ENCODE data around the gene TPRN. TPM values are rescaled to one million over a fixed set of nuclear protein-coding genes. Genes with fewer than 3 reads are reported as not detected.

TPRN gene
- total RNA-seq, 1 donor, result 6.9 TPM

GRCh38 chr9:137221506-137222111 lies 21.1 kb upstream of the TPRN start:
- H3K4me3 ChIP-seq (ENCODE audit: low read depth, low read length), result peak overlapping the region; percentile 41
- no peak for DNase-seq (ENCODE audit: low read depth)
- no peak for TF ChIP-seq CTCF (IDR thresholded peaks at IDR 0.05; ENCODE audit: insufficient read depth, low read depth, low read length)

- TF ChIP-seq CTCF (IDR thresholded peaks at IDR 0.05; ENCODE audit: insufficient read depth, low read depth, low read length), result no peak
- no peak for DNase-seq (ENCODE audit: low read depth)
Measured at GRCh38 chr9:137221095-137221505, 20.6 kb upstream of the TPRN start.

GRCh38 chr9:137220317-137221094 lies 20.0 kb upstream of the TPRN start:
- H3K4me3 ChIP-seq (ENCODE audit: low read depth, low read length), result no peak overlapping the region
- no peak for TF ChIP-seq CTCF (IDR thresholded peaks at IDR 0.05; ENCODE audit: insufficient read depth, low read depth, low read length)
- DNase-seq (ENCODE audit: low read depth), result no peak

More at GRCh38 chr9:137221095-137221505, 20.6 kb upstream of the TPRN start:
- H3K4me3 ChIP-seq (ENCODE audit: low read depth, low read length), result no peak overlapping the region

GRCh38 chr9:137219757-137220316 lies 19.3 kb upstream of the TPRN start:
- TF ChIP-seq CTCF (IDR thresholded peaks at IDR 0.05; ENCODE audit: insufficient read depth, low read depth, low read length), result no peak
- DNase-seq (ENCODE audit: low read depth), result no peak
- no peak overlapping the region for H3K4me3 ChIP-seq (ENCODE audit: low read depth, low read length)

- DNase-seq (ENCODE audit: low read depth), result peak; percentile 54
- TF ChIP-seq CTCF (IDR thresholded peaks at IDR 0.05; ENCODE audit: insufficient read depth, low read depth, low read length), result no peak
- H3K4me3 ChIP-seq (ENCODE audit: low read depth, low read length), result no peak overlapping the region
Measured at GRCh38 chr9:137218754-137219271, 18.3 kb upstream of the TPRN start.

GRCh38 chr9:137218212-137218753 lies 17.7 kb upstream of the TPRN start:
- no peak for DNase-seq (ENCODE audit: low read depth)
- H3K4me3 ChIP-seq (ENCODE audit: low read depth, low read length), result no peak overlapping the region
- no peak for TF ChIP-seq CTCF (IDR thresholded peaks at IDR 0.05; ENCODE audit: insufficient read depth, low read depth, low read length)

All from fibroblast of villous mesenchyme (primary cell).